HUES48 (cell line): Measurements from ENCODE around the gene ACOT7.

Experiments used
- H3K27ac ChIP-seq: one replicate; pipeline ENCODE4 v1.7.0; 2013; ENCODE audit warnings: low read depth, low read length, inconsistent platforms
- H3K27me3 ChIP-seq: 2 replicates; pipeline ENCODE4 v1.6.1; 2013; ENCODE audit warnings: mild to moderate bottlenecking, low read length; ENCODE audit not compliant: control insufficient read depth, insufficient read depth
- H3K36me3 ChIP-seq: 2 replicates; pipeline ENCODE4 v1.6.1; 2013; ENCODE audit warnings: low read length; ENCODE audit not compliant: control insufficient read depth, insufficient read depth
- H3K4me1 ChIP-seq: 2 replicates; pipeline ENCODE4 v1.6.1; 2013; ENCODE audit warnings: mild to moderate bottlenecking, low read length; ENCODE audit not compliant: control insufficient read depth, insufficient read depth
- H3K4me3 ChIP-seq: 2 replicates; pipeline ENCODE4 v1.5.1; 2013; ENCODE audit warnings: mild to moderate bottlenecking, low read depth, low read length
- H3K9ac ChIP-seq: 2 replicates; pipeline ENCODE4 v1.6.1; 2013; ENCODE audit warnings: mild to moderate bottlenecking, low read depth, low read length, moderate library complexity
- H3K9me3 ChIP-seq: 2 replicates; pipeline ENCODE4 v1.6.1; 2013; ENCODE audit warnings: low read length; ENCODE audit not compliant: control insufficient read depth, insufficient read depth

Gene ACOT7

GRCh38 chr1:6334261-6334993 is 59.1 kb downstream of the ACOT7 start:
- no peak overlapping the region for H3K4me3 ChIP-seq
- H3K36me3 ChIP-seq, result peaks cover 34% of the 10 kb centered on the region
- H3K9ac ChIP-seq, result no peak overlapping the region
- H3K9me3 ChIP-seq, result no peaks in the 10 kb centered on the region
- no peaks in the 10 kb centered on the region for H3K27me3 ChIP-seq
- H3K27ac ChIP-seq, result no peak overlapping the region
- H3K4me1 ChIP-seq, result peaks cover 18% of the 10 kb centered on the region

GRCh38 chr1:6332821-6333220 is 60.7 kb downstream of the ACOT7 start:
- no peaks in the 10 kb centered on the region for H3K27me3 ChIP-seq
- no peaks in the 10 kb centered on the region for H3K9me3 ChIP-seq
- peaks cover 36% of the 10 kb centered on the region for H3K36me3 ChIP-seq
- no peak overlapping the region for H3K9ac ChIP-seq
- no peak overlapping the region for H3K4me3 ChIP-seq
- H3K4me1 ChIP-seq, result peaks cover 8% of the 10 kb centered on the region
- H3K27ac ChIP-seq, result no peak overlapping the region

- no peak overlapping the region for H3K9ac ChIP-seq
- H3K27me3 ChIP-seq, result no peaks in the 10 kb centered on the region
- H3K9me3 ChIP-seq, result no peaks in the 10 kb centered on the region
- peaks cover 36% of the 10 kb centered on the region for H3K36me3 ChIP-seq
- H3K4me3 ChIP-seq, result no peak overlapping the region
- peaks cover 8% of the 10 kb centered on the region for H3K4me1 ChIP-seq
- no peak overlapping the region for H3K27ac ChIP-seq
These were observed 61.9 kb downstream of the ACOT7 start for GRCh38 chr1:6331543-6332273.

GRCh38 chr1:6330410-6330911 is 63.1 kb downstream of the ACOT7 start:
- H3K4me1 ChIP-seq, result peaks cover 3% of the 10 kb centered on the region
- H3K27ac ChIP-seq, result no peak overlapping the region
- peaks cover 47% of the 10 kb centered on the region for H3K36me3 ChIP-seq
- H3K9ac ChIP-seq, result no peak overlapping the region
- no peaks in the 10 kb centered on the region for H3K9me3 ChIP-seq
- H3K27me3 ChIP-seq, result no peaks in the 10 kb centered on the region
- H3K4me3 ChIP-seq, result no peak overlapping the region

GRCh38 chr1:6329851-6330250 is 63.7 kb downstream of the ACOT7 start:
- Histone ChIP-seq H3K4me3 (no peak overlapping the region), H3K36me3 (peaks cover 47% of the 10 kb centered on the region), H3K4me1 (no peaks in the 10 kb centered on the region), H3K27ac (no peak overlapping the region), H3K9me3 (no peaks in the 10 kb centered on the region), H3K27me3 (no peaks in the 10 kb centered on the region), H3K9ac (no peak overlapping the region)

GRCh38 chr1:6329396-6329795 is 64.2 kb downstream of the ACOT7 start:
- Histone ChIP-seq H3K27me3 (no peaks in the 10 kb centered on the region), H3K9me3 (no peaks in the 10 kb centered on the region), H3K4me3 (no peak overlapping the region), H3K4me1 (no peaks in the 10 kb centered on the region), H3K36me3 (peaks cover 47% of the 10 kb centered on the region), H3K9ac (no peak overlapping the region), H3K27ac (no peak overlapping the region)

GRCh38 chr1:6328696-6329095 is 64.9 kb downstream of the ACOT7 start:
- Histone ChIP-seq H3K27me3 (no peaks in the 10 kb centered on the region), H3K27ac (no peak overlapping the region), H3K4me1 (no peaks in the 10 kb centered on the region), H3K9ac (no peak overlapping the region), H3K4me3 (no peak overlapping the region), H3K36me3 (peaks cover 47% of the 10 kb centered on the region), H3K9me3 (no peaks in the 10 kb centered on the region)

- no peaks in the 10 kb centered on the region for H3K27me3 ChIP-seq
- no peak overlapping the region for H3K4me3 ChIP-seq
- no peaks in the 10 kb centered on the region for H3K9me3 ChIP-seq
- H3K9ac ChIP-seq, result no peak overlapping the region
- H3K36me3 ChIP-seq, result peaks cover 45% of the 10 kb centered on the region
- H3K27ac ChIP-seq, result no peak overlapping the region
- no peaks in the 10 kb centered on the region for H3K4me1 ChIP-seq
These were observed 65.5 kb downstream of the ACOT7 start for GRCh38 chr1:6328091-6328490.

GRCh38 chr1:6325482-6325881 is 68.1 kb downstream of the ACOT7 start:
- Histone ChIP-seq H3K36me3 (peaks cover 32% of the 10 kb centered on the region), H3K27ac (no peak overlapping the region), H3K4me1 (no peaks in the 10 kb centered on the region), H3K27me3 (no peaks in the 10 kb centered on the region), H3K9ac (no peak overlapping the region), H3K9me3 (no peaks in the 10 kb centered on the region), H3K4me3 (no peak overlapping the region)

- H3K27me3 ChIP-seq, result no peaks in the 10 kb centered on the region
- no peak overlapping the region for H3K9ac ChIP-seq
- H3K4me3 ChIP-seq, result no peak overlapping the region
- peaks cover 42% of the 10 kb centered on the region for H3K36me3 ChIP-seq
- H3K9me3 ChIP-seq, result no peaks in the 10 kb centered on the region
- H3K4me1 ChIP-seq, result no peaks in the 10 kb centered on the region
- no peak overlapping the region for H3K27ac ChIP-seq
These were observed 71.4 kb downstream of the ACOT7 start for GRCh38 chr1:6322161-6322560.

- Histone ChIP-seq H3K27ac (no peak overlapping the region), H3K36me3 (peaks cover 42% of the 10 kb centered on the region), H3K27me3 (no peaks in the 10 kb centered on the region), H3K9me3 (no peaks in the 10 kb centered on the region), H3K9ac (no peak overlapping the region), H3K4me3 (no peak overlapping the region), H3K4me1 (no peaks in the 10 kb centered on the region)
These were observed 72.4 kb downstream of the ACOT7 start for GRCh38 chr1:6321205-6321604.
